H54 (cell line): Measurements from ENCODE around the gene TCEA2.

Source experiments
- DNase-seq: peaks from one replicate; pipeline ENCODE4 v3.0.0; 2011; ENCODE audit warnings: low spot score, mixed read lengths; ENCODE audit not compliant: insufficient read length
- FAIRE-seq: peaks from 3 replicates; lab custom pipeline; 2011; peaks lifted over from hg19 to GRCh38; lab: Jason Lieb, UNC
- POLR2A ChIP-seq: IDR thresholded peaks from 2 replicates; pipeline ENCODE4 v1.6.1; 2011; ENCODE audit warnings: low read depth, mild to moderate bottlenecking, low read length

Gene TCEA2

DNA sequence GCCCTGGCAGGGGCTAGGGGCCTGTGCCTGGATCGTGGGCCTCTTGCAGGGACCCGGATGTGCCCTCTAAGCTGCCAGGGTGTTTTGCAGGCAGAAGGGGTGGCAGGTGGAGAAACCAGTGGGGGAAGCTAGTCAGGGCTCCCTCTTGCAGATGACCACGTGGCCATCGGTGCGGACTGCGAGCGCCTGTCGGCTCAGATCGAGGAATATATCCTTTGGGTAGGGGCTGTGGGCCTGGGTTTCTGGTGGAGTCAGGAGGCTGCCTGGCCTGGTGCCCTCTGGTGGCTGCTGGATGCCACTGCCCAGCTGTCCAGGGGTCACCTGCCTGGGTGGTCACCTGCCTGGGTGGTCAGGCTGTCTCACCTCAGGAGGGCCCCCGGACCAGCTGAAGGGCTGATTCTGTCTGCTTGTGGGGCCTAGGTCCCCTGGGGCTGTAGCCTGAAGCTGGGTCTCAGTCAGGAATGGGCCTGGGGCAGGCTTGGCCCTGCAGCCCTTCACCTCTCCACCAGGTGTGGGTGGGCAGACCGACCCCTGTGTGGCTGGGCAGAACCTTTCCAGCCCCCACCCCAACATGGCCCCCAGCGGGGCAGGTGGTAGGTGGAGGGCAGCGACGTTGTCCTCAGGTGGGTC, 6.7 kb downstream of the TCEA2 start:
- TF ChIP-seq POLR2A = no peak
- no peak for DNase-seq
- FAIRE-seq = no peak

DNA sequence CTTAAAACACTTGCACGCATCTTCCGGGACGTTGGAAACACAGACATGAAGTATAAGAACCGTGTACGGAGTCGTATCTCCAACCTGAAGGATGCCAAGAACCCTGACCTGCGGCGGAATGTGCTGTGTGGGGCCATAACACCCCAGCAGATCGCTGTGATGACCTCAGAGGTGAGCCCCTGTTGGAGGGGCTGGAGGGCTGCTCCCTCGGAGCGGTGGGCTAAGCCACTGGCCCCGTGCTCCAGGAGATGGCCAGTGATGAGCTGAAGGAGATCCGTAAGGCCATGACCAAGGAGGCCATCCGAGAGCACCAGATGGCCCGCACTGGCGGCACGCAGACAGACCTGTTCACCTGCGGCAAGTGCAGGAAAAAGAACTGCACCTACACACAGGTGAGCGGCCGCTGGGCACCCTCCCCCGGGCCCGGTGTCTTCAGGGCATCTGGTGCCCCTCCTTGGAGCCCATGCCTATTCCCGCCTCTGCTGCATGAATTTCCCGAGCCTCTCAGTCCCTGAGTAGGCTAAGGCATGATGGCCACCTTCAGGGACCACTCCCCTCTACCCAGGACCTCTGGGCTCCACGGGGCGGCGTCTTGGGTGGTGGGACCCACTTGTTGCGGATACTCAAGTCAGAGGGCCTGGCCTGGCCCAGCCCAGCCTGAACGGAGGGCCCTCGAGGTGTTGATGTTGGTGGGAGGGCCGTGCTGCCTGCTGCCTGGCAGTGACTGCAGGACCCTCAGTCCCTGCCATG, 7.4 kb downstream of the TCEA2 start:
- DNase-seq (no peak), FAIRE-seq (no peak)
- TF ChIP-seq POLR2A = no peak

DNA sequence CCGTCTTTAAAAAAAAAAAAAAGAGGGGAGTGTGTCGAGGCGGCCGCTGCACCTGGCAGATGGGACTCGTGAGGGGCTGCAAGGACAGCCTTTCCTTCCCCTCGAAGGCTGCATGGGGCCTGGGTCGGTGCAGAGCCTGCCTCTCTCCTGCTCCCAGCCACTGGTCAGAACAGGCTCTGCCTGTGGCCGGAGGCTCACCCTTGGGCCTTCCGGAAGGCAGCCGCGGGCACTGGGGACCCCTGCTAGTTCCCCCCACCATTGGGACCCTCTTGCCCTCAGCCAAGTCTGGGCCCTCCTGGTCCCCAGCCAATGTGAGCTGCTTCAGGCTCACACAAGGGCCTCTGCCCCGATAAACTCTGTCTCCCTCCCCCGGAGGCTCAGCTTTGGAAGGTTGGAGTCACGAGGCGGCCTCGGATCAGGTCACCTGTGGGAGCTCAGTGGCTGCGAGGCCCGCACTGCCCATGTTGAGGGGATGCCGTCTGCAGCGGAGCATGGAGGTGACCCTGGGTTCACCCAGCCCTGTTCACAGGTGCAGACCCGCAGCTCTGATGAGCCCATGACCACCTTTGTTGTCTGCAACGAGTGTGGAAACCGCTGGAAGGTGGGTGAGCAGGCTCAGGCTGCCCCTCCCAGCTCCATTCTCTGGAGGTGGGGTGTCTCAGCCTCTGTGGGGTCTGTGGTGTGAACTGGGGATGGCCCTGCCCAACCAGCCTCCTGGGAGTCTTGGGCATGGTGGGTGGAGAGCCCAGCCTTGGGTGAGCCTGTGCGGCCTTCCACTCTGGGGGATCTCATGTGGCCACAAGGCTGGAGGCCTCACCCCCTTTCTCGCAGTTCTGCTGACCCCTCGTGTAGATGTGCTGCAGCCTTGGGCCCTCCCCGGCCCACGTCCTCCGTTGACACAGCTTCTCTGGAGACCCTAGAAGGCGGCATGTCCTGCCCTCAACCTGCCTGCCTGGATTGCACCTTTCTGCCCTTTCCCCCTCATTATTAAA, 8.6 kb downstream of the TCEA2 start:
- DNase-seq = no peak
- no peak for FAIRE-seq
- TF ChIP-seq POLR2A = no peak

DNA sequence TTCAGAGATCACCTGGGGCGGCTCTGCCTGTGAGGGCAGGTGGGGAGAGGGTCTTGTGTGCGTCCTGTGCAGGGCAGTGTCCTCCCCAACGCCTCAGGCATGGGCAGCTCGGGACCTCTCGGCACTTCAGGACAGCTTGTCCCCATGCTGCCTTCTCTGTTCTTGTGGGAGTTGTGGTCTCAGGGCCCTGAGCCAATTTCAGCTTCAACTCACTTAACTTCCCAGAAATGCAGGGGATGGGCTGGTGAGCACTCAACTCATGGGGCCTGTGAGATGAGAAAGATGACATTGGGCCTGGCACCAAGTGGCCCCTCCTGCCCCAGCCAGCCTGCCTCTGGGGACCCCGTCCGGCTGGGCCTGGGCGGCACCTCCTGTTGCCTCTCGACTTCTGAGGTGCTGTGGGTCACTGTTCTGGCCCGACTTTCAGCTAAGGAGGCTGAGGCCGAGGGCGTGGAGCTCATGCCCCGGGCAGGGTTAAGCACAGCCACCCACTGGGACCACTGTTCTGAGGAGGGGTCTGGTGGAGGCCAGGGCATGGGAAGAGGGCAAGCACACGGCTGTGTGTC, 9.6 kb downstream of the TCEA2 start:
- no peak for TF ChIP-seq POLR2A
- no peak for FAIRE-seq
- no peak for DNase-seq

DNA sequence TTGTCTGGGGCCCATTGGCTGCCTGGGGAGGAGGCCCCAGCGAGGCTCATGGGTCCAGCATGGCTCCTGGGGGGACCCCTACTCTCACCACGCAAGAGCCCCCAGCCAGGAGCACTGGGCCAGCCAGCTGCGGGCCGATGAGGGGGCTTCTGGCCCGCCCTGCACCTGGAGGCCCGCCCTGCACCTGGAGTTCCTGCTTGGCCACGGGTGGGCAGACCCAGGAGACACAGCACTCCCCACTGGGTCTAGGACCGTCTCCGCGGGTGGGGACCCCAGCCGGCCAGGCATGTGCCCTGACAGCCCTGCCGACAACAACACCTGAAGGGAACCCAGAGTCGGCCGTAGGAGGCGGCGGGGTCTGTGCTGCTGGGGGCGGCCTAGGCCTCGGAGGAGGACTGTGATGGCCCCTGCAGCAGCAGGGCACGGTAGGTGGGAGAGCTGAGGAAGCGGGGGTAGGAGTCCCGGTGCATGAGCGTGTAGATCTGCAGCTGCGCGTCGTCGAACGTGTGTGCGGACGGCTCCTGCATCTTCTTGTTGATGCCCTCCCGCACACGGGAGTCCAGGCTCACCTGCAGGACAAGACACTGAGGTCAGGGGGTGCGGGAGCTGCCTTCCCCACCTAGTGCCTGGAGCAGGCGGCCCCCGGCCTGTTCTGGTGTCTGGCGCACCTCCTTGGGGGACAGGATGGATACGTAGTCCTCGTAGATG, 10.6 kb downstream of the TCEA2 start:
- FAIRE-seq = no peak
- DNase-seq = no peak
- no peak for TF ChIP-seq POLR2A

DNA sequence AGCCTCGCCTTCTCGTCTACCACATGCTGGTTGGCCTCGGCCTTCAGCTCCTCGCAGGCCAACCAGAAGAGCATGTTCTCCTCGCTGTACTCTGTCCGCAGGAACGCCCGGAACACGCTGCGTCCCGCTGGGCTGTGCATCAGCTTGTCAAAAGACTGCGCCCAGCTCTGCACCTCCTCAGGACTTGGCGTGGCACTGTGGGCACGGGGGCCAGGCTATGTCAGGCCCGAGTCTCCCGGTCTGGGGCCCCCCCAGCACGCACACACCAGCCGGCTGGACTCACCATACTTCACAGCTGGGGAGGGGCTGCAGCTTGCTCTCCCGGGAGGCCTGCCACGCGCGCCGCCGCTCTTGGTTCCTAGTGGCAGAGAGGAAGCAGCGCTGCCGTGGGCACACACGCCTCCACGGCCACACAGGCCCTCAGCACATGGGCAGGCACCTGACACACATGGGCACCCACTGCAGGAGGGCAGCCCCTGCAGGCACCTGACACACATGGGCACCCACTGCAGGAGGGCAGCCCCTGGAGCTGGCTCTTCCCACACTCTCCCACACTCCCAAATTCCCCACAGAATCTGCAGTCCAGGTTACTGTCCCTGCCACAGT, 11.3 kb downstream of the TCEA2 start:
- TF ChIP-seq POLR2A = no peak
- FAIRE-seq (no peak), DNase-seq (no peak)

DNA sequence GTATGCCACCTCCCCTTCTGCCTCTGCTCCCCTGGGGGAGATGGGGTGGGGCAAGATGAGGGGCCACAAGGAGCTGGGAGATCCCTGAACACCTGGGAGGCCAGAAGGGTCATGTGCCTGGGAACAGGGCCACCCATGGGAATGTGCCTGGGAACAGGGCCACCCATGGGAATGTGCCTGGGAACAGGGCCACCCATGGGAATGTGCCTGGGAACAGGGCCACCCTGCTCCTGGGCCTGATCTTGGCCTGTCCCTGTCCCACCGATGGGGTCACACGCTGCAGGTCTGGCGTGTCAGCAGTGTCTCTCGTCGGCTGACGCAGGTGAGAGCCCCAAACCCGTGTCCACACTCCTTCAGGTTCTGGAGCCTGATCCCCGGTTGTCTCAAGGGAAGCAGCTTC, 12.0 kb downstream of the TCEA2 start:
- no peak for TF ChIP-seq POLR2A
- no peak for DNase-seq
- FAIRE-seq = no peak

DNA sequence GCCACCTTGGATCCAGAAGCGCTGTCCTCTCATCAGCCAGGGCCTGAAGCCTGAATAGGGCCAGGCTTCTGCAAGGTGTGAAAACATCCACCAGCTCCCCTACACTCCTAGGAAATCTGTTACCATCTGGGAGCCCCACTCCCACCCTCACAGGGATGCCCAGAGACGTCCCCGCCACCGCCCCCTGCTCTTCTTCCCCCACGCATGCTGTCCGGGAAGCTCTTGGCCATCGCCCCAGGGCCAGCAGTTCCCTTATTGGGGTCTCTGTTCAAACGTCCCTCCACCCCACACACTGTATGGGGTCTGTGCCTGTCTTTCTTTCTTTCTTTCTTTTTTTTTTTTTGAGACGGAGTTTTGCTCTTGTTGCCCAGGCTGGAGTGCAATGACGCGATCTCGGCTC, 12.6 kb downstream of the TCEA2 start:
- TF ChIP-seq POLR2A = no peak
- DNase-seq (no peak), FAIRE-seq (no peak)

DNA sequence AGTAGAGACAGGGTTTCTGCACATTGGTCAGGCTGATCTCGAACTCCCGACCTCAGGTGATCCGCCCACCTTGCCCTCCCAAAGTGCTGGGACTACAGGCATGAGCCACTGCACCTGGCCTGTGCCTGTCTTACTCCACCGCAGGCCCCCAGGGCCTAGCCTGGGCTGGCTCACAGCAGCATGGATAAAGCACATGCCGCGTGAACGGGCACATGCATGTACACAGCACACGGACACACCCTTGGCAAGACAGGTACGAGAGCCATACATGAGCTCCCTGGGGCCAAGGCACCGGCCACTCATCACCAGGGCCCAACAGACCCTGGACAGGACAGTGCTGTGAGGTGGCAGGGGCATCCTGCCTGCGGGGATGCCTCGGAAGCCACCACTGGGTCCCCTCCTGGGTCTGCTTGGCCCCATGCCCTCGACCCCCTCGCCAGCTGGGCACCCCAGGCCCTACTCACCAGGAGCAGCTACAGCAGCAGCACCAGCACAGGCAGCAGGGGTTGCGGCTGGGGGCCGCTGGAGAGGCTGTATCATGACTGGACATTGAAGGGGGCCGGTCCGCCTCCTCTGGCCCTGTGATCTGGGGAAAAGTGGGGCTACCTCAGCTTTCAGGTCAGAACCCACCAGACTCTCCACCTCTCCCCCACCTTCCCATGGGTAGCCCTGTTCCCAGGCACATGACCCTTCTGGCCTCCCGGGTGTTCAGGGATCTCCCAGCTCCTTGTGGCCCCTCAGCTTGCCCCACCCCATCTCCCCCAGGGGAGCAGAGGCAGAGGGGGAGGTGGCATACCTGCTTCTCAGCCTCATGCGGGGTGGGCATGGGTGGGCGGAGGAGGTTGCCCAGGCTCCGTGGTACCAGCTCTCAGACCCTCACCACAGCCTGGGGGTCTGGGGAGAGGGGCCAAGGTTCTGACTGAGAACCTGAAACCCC, 13.3 kb downstream of the TCEA2 start:
- FAIRE-seq = no peak
- TF ChIP-seq POLR2A = no peak
- no peak for DNase-seq

DNA sequence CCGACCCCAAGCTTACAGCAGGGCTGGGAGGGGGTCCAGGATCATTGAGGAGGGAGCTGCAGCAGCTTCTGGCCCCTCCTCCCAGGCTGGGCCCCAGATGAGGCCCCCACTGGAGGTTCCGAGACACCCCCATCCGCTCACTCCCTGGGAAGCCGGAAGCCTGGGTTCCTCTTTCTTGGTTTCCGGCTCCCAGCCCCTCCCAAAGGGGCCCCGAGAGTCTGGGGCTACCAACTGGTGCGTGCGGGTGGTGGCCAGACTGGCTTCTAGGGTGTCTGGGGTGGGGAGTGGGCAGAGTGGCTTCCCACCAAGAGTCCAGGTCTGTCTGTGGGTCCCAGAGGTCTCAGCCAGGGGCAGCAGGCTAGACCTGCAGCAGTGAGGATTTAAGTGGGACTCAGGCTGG, 14.1 kb downstream of the TCEA2 start:
- no peak for FAIRE-seq
- no peak for TF ChIP-seq POLR2A
- no peak for DNase-seq

DNA sequence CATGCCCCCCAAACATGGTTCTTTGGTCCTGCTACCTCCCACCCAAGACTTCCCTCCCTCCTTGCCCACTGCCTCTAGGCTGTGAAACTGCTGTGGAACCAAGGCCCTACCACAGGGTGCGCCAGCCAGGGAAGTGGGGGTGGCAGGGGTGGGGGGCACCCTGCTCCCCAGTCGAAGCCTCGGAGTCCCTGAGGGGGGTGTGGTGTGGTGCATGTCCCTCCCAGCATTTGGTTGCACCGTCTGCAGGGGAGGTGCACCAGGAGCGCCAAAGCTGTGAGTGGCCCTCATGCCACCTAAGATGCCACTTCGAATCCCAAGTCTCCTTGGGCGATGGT, 14.5 kb downstream of the TCEA2 start:
- no peak for DNase-seq
- no peak for FAIRE-seq

More for the DNA sequence above, 14.5 kb downstream of the TCEA2 start:
- no peak for TF ChIP-seq POLR2A
